MV-4-11 (cell line): Measurements from ENCODE around the gene GRID2.

Source experiments
- DNase-seq: peaks from one replicate; lab custom pipeline; 2025; lab: John Stamatoyannopoulos, UW

Gene GRID2

DNA sequence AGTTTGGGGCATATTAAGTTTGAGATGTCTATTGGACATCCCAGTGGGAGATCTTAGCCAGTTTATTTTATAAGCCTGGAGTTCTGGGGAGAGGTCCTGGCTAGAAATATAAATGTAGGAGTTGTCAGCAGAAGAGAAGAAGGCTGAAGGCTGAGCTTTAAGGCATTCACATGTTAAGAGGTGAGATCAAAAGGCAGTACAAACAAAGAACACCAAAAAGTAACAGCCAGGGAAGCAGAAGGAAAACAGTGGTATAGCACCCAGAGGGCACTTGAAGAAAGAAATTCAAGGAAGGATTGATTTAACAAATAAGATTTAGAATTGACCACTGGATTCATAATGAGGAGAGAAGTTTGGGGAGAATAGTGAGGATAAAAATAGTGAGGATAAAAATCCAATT lies 1383.5 kb downstream of the GRID2 start:
- no peak for DNase-seq

- DNase-seq, result no peak
These were observed 1385.2 kb downstream of the GRID2 start for GRCh38 chr4:93688978-93689377.

GRCh38 chr4:93693141-93693540 lies 1389.4 kb downstream of the GRID2 start:
- DNase-seq, result no peak

GRCh38 chr4:93698686-93699085 lies 1394.9 kb downstream of the GRID2 start:
- no peak for DNase-seq

GRCh38 chr4:93700571-93700970 lies 1396.8 kb downstream of the GRID2 start:
- DNase-seq, result no peak

DNA sequence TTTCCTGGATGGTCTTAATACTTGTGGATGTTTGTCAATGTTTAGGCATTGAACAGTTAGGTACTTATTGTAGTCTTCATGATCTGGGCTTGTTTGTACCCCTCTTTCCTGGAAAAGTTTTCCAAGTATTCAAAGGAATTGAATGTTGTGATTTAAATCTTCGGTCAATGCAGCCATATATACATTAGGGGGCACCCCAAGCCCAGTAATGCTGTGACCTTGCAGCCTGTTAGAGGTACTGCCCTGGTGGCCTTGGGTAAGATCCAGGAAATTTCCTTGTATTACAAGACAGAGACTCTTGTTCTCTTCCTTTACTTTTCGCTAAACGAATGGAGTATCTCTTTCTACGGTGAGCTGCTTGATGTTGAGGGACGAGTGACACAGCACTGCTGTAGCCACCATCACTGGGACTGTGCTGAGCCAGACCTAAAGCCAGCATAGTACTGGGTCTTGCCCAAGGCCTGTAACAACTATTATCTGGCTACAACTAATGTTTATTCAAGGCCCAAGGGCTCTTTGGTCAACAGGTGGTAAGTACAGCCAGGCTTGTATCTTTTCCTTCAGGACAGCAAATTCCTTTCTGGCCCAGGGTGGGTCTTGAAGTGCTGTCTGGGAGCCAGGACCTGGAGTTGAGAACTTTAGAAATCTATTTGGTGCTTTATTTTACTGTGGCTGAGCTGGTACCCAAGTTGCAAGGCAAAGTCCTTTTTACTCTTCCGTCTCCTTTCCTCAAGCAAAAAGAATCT lies 1406.5 kb downstream of the GRID2 start:
- no peak for DNase-seq

DNA sequence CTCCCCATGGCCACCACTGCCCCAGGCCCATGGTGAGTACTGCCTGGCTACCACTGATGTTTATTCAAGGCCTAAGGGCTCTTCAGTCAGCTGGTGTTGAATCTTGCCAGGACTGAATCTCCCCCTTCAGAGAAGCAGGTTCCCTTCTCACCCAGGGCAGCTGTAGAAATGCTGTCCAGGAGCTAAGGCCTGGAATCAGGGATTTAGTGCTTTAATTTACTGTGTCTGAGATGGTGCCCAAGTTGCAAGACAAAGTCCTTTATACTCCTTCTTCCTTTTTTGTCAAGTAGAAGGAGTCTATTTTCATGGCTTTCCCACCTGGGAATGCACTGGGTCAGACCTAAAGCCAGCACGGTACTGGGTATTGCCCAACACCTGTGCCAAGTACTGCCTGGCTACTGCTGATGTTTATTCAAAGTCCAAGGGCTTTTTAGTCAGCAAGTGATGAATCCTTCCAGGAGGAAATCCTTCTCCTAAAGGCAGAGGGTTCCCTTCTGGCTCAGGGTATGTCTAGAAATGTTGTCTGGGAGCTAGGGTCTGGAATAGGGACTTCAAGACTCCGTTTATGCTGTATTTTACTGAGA lies 1407.2 kb downstream of the GRID2 start:
- no peak for DNase-seq

GRCh38 chr4:93718233-93718632 lies 1414.5 kb downstream of the GRID2 start:
- DNase-seq, result no peak

GRCh38 chr4:93719552-93719951 lies 1415.8 kb downstream of the GRID2 start:
- DNase-seq, result no peak

DNA sequence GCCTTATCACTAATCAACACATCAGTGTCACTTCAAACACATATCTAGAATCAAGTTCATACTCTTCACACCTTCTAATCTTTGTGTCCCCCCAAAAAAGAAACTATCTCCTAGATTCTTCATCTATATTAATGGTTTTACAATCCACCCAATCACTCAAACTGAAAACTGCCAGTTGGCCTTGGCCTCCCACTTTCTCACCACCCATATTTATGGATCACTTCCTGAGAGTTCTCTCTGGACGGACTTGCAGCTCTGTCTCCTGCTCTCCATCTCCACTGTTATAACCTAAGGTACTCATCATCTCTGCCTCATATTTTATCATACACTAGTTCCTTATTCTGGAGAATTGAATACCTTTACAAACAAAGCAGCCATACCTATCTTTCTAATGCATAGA lies 1418.7 kb downstream of the GRID2 start:
- no peak for DNase-seq

DNA sequence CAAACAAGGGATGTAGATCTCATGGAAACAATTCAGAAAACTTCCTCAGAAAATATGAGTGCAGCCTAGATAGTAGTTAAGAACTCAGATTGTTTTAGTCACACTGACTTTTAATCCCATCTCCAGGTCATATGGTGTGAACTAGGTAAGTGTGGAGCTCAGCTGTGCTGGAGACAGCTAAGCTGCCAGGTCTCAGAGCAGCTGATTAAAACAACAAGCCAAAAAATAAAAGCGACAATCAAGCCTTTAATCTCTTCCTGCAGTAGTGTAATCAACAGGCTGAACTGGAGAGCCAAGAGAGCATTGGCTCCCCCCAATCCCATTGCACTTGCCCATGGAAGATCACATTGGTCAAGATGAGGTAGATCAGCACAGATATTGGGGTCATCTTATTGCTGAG lies 1426.5 kb downstream of the GRID2 start:
- no peak for DNase-seq

- no peak for DNase-seq
These were observed 1427.0 kb downstream of the GRID2 start for GRCh38 chr4:93730760-93731159.

- no peak for DNase-seq
These were observed 1427.7 kb downstream of the GRID2 start for GRCh38 chr4:93731456-93731855.

GRCh38 chr4:93732509-93732908 lies 1428.7 kb downstream of the GRID2 start:
- DNase-seq, result no peak

DNA sequence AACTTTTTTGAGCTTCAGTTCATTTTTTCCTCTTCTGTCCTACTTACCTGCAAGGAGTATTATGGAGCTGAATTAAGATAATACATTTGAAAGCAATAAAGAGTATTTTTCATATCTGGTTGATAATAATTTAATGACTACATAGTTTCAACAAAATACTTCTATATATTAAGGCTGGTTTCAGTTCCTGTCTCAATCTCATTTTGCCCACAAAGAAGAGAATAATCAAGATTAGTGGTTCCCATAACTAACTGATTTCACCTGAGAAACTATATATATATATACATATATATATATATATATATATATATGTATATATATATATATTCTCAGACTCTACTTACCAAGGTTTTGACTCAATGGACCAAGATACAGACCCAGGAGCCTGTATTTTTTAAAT lies 1437.1 kb downstream of the GRID2 start:
- no peak for DNase-seq

- no peak for DNase-seq
These were observed 1439.3 kb downstream of the GRID2 start for GRCh38 chr4:93743022-93743421.

GRCh38 chr4:93743635-93744034 lies 1439.9 kb downstream of the GRID2 start:
- DNase-seq, result no peak

GRCh38 chr4:93744961-93745360 lies 1441.2 kb downstream of the GRID2 start:
- no peak for DNase-seq

DNA sequence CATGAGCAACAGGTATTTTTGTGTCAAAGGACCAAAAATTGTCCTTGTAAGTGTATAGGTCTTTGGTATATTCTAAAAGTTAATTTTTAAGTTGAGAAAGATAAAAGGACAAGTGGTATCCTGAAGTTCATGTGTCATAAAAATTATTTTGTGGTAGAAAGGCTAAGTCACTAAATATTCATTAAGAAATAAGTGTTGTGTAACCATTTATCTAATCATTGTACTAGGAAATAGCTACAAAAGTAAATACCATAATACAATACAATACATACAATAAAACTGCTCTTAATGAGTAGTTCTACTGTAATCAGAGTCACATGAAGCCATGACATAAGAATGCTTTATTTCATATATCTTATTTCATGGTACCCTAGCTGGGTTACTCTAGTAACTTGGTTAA lies 1442.3 kb downstream of the GRID2 start:
- no peak for DNase-seq

- no peak for DNase-seq
These were observed 1443.5 kb downstream of the GRID2 start for GRCh38 chr4:93747220-93747619.

GRCh38 chr4:93748373-93749291 lies 1444.9 kb downstream of the GRID2 start:
- DNase-seq, result no peak

DNA sequence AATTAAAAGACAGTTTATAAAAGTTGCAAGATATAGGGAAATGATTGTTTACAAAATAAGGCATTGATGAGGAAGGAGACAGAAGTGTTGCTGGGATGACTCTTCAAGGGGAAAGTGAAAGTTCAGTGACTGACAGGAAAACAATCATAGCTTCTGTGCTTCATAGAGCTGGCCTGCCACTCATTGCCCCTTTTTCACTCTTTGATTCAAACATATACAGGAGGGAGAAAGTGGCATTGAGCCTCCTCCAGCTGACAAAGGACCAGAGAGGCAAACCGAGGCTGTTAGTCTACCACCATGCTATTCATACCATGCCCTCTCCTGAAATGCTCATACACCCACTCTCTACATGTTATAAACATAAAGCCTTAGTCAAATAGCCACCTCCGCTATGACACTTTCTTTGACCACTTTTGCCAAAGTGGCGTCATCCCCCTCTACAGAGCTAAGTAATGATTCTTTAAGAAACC lies 1445.6 kb downstream of the GRID2 start:
- DNase-seq, result no peak

GRCh38 chr4:93751411-93751810 lies 1447.6 kb downstream of the GRID2 start:
- DNase-seq, result no peak
